Measurements from ENCODE around the gene MEOX1. TPM values are rescaled to one million over a fixed set of nuclear protein-coding genes. Genes with fewer than 3 reads are reported as not detected.

Gene MEOX1
- total and polyA plus RNA-seq, 2 experiments from 2014 or later = not detected

DNA sequence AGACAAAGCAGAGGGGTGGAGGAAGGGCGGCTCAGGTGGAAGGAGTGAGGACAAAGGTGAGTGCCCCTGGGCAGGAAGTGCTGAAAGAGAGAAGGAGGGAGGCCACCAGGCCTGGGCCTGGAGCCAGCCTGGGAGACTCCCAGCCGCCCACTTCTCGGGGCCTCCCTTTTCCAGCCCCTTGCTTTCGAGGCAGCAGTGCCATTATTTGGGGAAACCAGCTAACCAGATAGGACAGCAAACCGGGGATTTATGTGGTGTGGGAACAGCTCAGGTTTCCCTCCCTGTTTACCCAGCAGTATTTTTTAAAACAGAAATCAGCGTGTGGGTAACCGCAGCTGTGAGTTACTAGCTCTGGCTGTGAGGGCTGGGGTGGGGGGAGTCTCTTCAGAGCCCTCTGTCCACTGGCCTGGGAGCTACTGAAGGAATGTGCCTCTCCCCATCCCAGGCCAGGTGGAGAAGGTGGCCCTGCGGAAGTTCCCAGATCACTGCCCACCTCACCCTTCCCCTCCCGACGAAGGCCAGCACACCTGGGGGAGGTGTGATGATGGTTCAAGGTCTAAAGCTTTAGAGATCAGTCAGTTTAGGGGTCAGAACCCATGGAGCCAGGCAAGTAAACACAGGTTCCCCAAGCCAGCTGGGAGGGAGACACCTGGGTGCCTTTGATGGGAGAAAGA lies 8.4 kb upstream of the MEOX1 start:
- no peaks in the 10 kb centered on the region for H3K36me3 ChIP-seq (ENCODE audit: low read depth)
- H3K79me2 ChIP-seq (ENCODE audit: insufficient read depth) = no peaks in the 10 kb centered on the region
- no peak overlapping the region for H3K4me2 ChIP-seq (ENCODE audit: unreplicated experiment)
- H3K27me3 ChIP-seq (replicated peaks; ENCODE audit: insufficient read depth) = no peaks in the 10 kb centered on the region
- no peak overlapping the region for H2AFZ ChIP-seq
- H3F3A ChIP-seq (ENCODE audit: insufficient read depth) = no peaks in the 10 kb centered on the region
- no peaks in the 10 kb centered on the region for H3K9me2 ChIP-seq (ENCODE audit: insufficient read depth)
- 80 to 87% methylated on average over 10 of the region's 10 CpGs for WGBS, 2 experiments (ENCODE audit: low coverage in 1 of 2, low lambda C conversion rate in 2 of 2, missing lambda C conversion rate in 2 of 2)
- TF ChIP-seq EZH2 (IDR thresholded peaks at IDR 0.05; ENCODE audit: insufficient read depth, poor library complexity, severe bottlenecking) (no peak), EZH2phosphoT487 (IDR thresholded peaks at IDR 0.05; ENCODE audit: insufficient read depth, low read depth) (no peak)
- H4K20me1 ChIP-seq (ENCODE audit: insufficient read depth) = no peaks in the 10 kb centered on the region
- no peak overlapping the region for H3K27ac ChIP-seq
- in situ Hi-C loops (cut with MboI) = loop anchor here (5.0 kb wide), 1 partner anchor 93 kb away; no protein-coding TSS in a partner anchor
- DNase-seq = no peak
- H3K9me3 ChIP-seq (ENCODE audit: low read depth) = no peaks in the 10 kb centered on the region
- H3K4me1 ChIP-seq (ENCODE audit: insufficient read depth) = peaks cover 18% of the 10 kb centered on the region
- no peak overlapping the region for H3K4me3 ChIP-seq
- H3K9ac ChIP-seq = no peak overlapping the region

DNA sequence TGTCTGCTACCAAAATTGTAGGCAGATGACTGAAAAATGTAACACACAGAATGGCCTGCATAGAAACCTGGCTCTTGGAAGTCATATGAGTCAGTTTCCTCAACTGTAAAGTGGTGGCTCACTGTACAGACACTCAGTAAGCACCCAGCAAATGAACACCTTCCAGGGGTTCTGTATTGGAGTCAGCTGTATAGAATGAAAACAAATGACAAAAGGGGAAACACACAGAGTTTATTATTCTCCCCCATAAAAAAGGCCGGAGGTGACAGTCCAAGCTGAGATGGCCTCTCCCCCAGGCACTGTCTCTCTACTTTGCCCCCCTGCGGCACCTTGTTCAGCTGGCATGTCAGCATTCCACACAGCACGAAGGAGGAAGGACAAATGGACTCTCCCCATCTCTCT lies 6.2 kb upstream of the MEOX1 start:
- Histone ChIP-seq H3K79me2 (ENCODE audit: insufficient read depth) (no peaks in the 10 kb centered on the region), H3K4me2 (ENCODE audit: unreplicated experiment) (peak overlapping the region; percentile 0), H3K27ac (no peak overlapping the region), H3K36me3 (ENCODE audit: low read depth) (no peaks in the 10 kb centered on the region), H3K9me2 (ENCODE audit: insufficient read depth) (no peaks in the 10 kb centered on the region), H3F3A (ENCODE audit: insufficient read depth) (no peaks in the 10 kb centered on the region), H3K9me3 (ENCODE audit: low read depth) (no peaks in the 10 kb centered on the region), H3K9ac (no peak overlapping the region), H3K4me1 (ENCODE audit: insufficient read depth) (peaks cover 18% of the 10 kb centered on the region), H4K20me1 (ENCODE audit: insufficient read depth) (no peaks in the 10 kb centered on the region), H3K27me3 (replicated peaks; ENCODE audit: insufficient read depth) (no peaks in the 10 kb centered on the region), H3K4me3 (no peak overlapping the region), H2AFZ (no peak overlapping the region)
- in situ Hi-C loops (cut with MboI) = no loop called here
- 56 to 61% methylated on average over 3 of the region's 3 CpGs for WGBS, 2 experiments (ENCODE audit: low coverage in 1 of 2, low lambda C conversion rate in 2 of 2, missing lambda C conversion rate in 2 of 2)
- peak; percentile 80 for DNase-seq
- no peak for TF ChIP-seq EZH2 (IDR thresholded peaks at IDR 0.05; ENCODE audit: insufficient read depth, poor library complexity, severe bottlenecking)
- no peak for TF ChIP-seq EZH2phosphoT487 (IDR thresholded peaks at IDR 0.05; ENCODE audit: insufficient read depth, low read depth)

DNA sequence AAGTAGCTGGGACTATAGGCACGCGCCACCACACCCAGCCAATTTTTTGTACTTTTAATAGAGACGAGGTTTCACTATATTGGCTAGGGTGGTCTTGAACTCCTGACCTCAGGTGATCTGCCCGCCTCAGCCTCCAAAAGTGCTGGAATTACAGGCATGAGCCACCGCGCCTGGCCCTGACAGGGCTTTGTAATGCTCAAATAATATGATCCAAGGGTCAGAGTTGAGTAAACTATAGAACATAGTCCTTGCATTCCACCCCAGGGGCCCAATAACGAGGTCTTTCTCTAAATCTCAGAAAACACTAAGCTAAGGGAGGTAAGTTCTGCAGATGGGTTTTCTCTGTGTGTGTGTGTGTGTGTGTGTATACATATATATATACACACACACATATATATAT lies 5.8 kb upstream of the MEOX1 start:
- Histone ChIP-seq H4K20me1 (ENCODE audit: insufficient read depth) (no peaks in the 10 kb centered on the region), H3K9ac (no peak overlapping the region), H3K27ac (no peak overlapping the region), H3F3A (ENCODE audit: insufficient read depth) (no peaks in the 10 kb centered on the region), H3K9me3 (ENCODE audit: low read depth) (no peaks in the 10 kb centered on the region), H3K4me3 (no peak overlapping the region), H2AFZ (no peak overlapping the region), H3K36me3 (ENCODE audit: low read depth) (no peaks in the 10 kb centered on the region), H3K9me2 (ENCODE audit: insufficient read depth) (no peaks in the 10 kb centered on the region), H3K27me3 (replicated peaks; ENCODE audit: insufficient read depth) (no peaks in the 10 kb centered on the region), H3K4me1 (ENCODE audit: insufficient read depth) (peaks cover 18% of the 10 kb centered on the region), H3K79me2 (ENCODE audit: insufficient read depth) (no peaks in the 10 kb centered on the region), H3K4me2 (ENCODE audit: unreplicated experiment) (peak overlapping the region; percentile 0)
- in situ Hi-C loops (cut with MboI) = no loop called here
- DNase-seq = no peak
- 90 to 97% methylated on average over 7 of the region's 7 CpGs for WGBS, 2 experiments (ENCODE audit: low coverage in 1 of 2, low lambda C conversion rate in 2 of 2, missing lambda C conversion rate in 2 of 2)
- TF ChIP-seq EZH2 (IDR thresholded peaks at IDR 0.05; ENCODE audit: insufficient read depth, poor library complexity, severe bottlenecking) (no peak), EZH2phosphoT487 (IDR thresholded peaks at IDR 0.05; ENCODE audit: insufficient read depth, low read depth) (no peak)

DNA sequence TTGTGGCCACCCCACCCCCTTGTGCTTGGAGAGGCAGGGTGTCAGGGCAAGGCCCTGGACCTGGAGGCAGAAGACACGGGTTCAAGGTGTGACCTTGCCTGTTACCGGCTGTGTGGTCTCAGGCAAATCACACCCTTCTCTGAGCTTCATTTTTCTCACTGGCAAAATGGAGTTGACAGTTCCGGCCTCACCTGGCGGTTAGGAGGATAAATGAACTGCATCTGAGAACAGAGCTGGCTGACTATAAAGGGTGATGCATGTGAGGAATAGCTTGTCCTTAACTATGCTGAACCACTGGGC lies 4.2 kb upstream of the MEOX1 start:
- H3K27me3 ChIP-seq (replicated peaks; ENCODE audit: insufficient read depth) = no peaks in the 10 kb centered on the region
- H3K36me3 ChIP-seq (ENCODE audit: low read depth) = no peaks in the 10 kb centered on the region
- no peak overlapping the region for H3K4me2 ChIP-seq (ENCODE audit: unreplicated experiment)
- TF ChIP-seq EZH2 (IDR thresholded peaks at IDR 0.05; ENCODE audit: insufficient read depth, poor library complexity, severe bottlenecking) (no peak), EZH2phosphoT487 (IDR thresholded peaks at IDR 0.05; ENCODE audit: insufficient read depth, low read depth) (no peak)
- no peak overlapping the region for H3K4me3 ChIP-seq
- 91 to 93% methylated on average over 4 of the region's 4 CpGs for WGBS, 2 experiments (ENCODE audit: low coverage in 1 of 2, low lambda C conversion rate in 2 of 2, missing lambda C conversion rate in 2 of 2)
- in situ Hi-C loops (cut with MboI) = no loop called here
- no peaks in the 10 kb centered on the region for H4K20me1 ChIP-seq (ENCODE audit: insufficient read depth)
- no peaks in the 10 kb centered on the region for H3K9me2 ChIP-seq (ENCODE audit: insufficient read depth)
- no peaks in the 10 kb centered on the region for H3K9me3 ChIP-seq (ENCODE audit: low read depth)
- H3K4me1 ChIP-seq (ENCODE audit: insufficient read depth) = peaks cover 20% of the 10 kb centered on the region
- no peaks in the 10 kb centered on the region for H3K79me2 ChIP-seq (ENCODE audit: insufficient read depth)
- DNase-seq = no peak
- no peak overlapping the region for H3K9ac ChIP-seq
- no peak overlapping the region for H2AFZ ChIP-seq
- H3K27ac ChIP-seq = no peak overlapping the region
- no peaks in the 10 kb centered on the region for H3F3A ChIP-seq (ENCODE audit: insufficient read depth)
